Hematopoietic multipotent progenitor cell treated with erythropoietin and hydrocortisone succinate and interleukin-3 and kit ligand, for 4 days (in vitro differentiated cells): ENCODE measurements around the gene ESRRB.
A peak's percentile ranks its signal among the peaks of the same experiment; 100 is the strongest.

Source experiments
- DNase-seq: peaks from one replicate; pipeline ENCODE4 v3.0.0-alpha.2; 2015

ESRRB gene

GRCh38 chr14:76352639-76353281 is 23.2 kb upstream of the ESRRB start:
- DNase-seq = peak; percentile 73

- DNase-seq = no peak
Measured at GRCh38 chr14:76354310-76354709, 21.6 kb upstream of the ESRRB start.

- DNase-seq = no peak
Measured at GRCh38 chr14:76355771-76356170, 20.2 kb upstream of the ESRRB start.

GRCh38 chr14:76371066-76371465 is 4.9 kb upstream of the ESRRB start:
- no peak for DNase-seq

GRCh38 chr14:76373456-76373855 is 2.5 kb upstream of the ESRRB start:
- DNase-seq = no peak

- DNase-seq = no peak
Measured at GRCh38 chr14:76375484-76375883, 453 bp upstream of the ESRRB start.

GRCh38 chr14:76376409-76376877 is 506 bp downstream of the ESRRB start:
- no peak for DNase-seq

- DNase-seq = peak; percentile 31
Measured at GRCh38 chr14:76376878-76377734, 1.2 kb downstream of the ESRRB start.

GRCh38 chr14:76377735-76378074 is 1.8 kb downstream of the ESRRB start:
- DNase-seq = no peak

- no peak for DNase-seq
Measured at GRCh38 chr14:76380991-76381390, 5.1 kb downstream of the ESRRB start.

GRCh38 chr14:76381817-76382494 is 6.0 kb downstream of the ESRRB start:
- DNase-seq = no peak

GRCh38 chr14:76382495-76382832 is 6.5 kb downstream of the ESRRB start:
- no peak for DNase-seq

GRCh38 chr14:76385435-76385834 is 9.5 kb downstream of the ESRRB start:
- no peak for DNase-seq

- peak; percentile 84 for DNase-seq
Measured at GRCh38 chr14:76386944-76387782, 11.2 kb downstream of the ESRRB start.

- DNase-seq = no peak
Measured at GRCh38 chr14:76389841-76390240, 13.9 kb downstream of the ESRRB start.

- no peak for DNase-seq
Measured at GRCh38 chr14:76390621-76391020, 14.7 kb downstream of the ESRRB start.

- DNase-seq = no peak
Measured at GRCh38 chr14:76391981-76392690, 16.2 kb downstream of the ESRRB start.

GRCh38 chr14:76394569-76394968 is 18.6 kb downstream of the ESRRB start:
- no peak for DNase-seq

GRCh38 chr14:76395161-76395560 is 19.2 kb downstream of the ESRRB start:
- DNase-seq = no peak

GRCh38 chr14:76396714-76397187 is 20.8 kb downstream of the ESRRB start:
- DNase-seq = no peak

- DNase-seq = no peak
Measured at GRCh38 chr14:76405627-76406026, 29.7 kb downstream of the ESRRB start.
